HepG2 (cell line): ENCODE data around the gene CAPN9. TPM values are rescaled to one million over a fixed set of nuclear protein-coding genes. Genes with fewer than 3 reads are reported as not detected.

Source experiments
- ELF4 ChIP-seq: sonication (generic); formaldehyde crosslinking; IDR thresholded peaks from 2 replicates; pipeline ENCODE4 v1.5.0; 2020; ENCODE audit warnings: missing genetic modification reagents, mild to moderate bottlenecking, moderate library complexity, borderline replicate concordance
- FOXC1 ChIP-seq: sonication (generic); formaldehyde crosslinking; IDR thresholded peaks from 2 replicates; pipeline ENCODE4 v1.8.0; 2022; ENCODE audit warnings: mild to moderate bottlenecking, missing genetic modification reagents, borderline replicate concordance
- KIAA2018 ChIP-seq: sonication (generic); formaldehyde crosslinking; IDR thresholded peaks from 2 replicates; pipeline ENCODE4 v1.5.0; 2020; ENCODE audit warnings: mild to moderate bottlenecking, missing genetic modification reagents, borderline replicate concordance
- MBNL3 ChIP-seq: fragments of 250-450 bp; sonication (Bioruptor Pico); conservative IDR thresholded peaks from 2 replicates; pipeline ENCODE4 v1.8.0; 2022; ENCODE audit warnings: mild to moderate bottlenecking, inconsistent platforms
- PLRG1 ChIP-seq: fragments of 450-650 bp; conservative IDR thresholded peaks from 2 replicates; pipeline ENCODE4 v1.6.1; 2016
- ZBTB38 ChIP-seq: sonication (generic); formaldehyde crosslinking; IDR thresholded peaks from 2 replicates; pipeline ENCODE4 v1.5.1; 2020; ENCODE audit warnings: mild to moderate bottlenecking, missing genetic modification reagents
- ZKSCAN8 ChIP-seq: IDR thresholded peaks from 2 replicates; pipeline ENCODE4 v1.6.1; 2016; ENCODE audit warnings: borderline replicate concordance, missing genetic modification reagents, missing compliant biosample characterization
- ZNF17 ChIP-seq: sonication (generic); formaldehyde crosslinking; IDR thresholded peaks from 2 replicates; pipeline ENCODE4 v1.5.0; 2020; ENCODE audit warnings: mild to moderate bottlenecking, missing genetic modification reagents
- ZNF180 ChIP-seq: sonication (generic); formaldehyde crosslinking; IDR thresholded peaks from 2 replicates; pipeline ENCODE4 v1.4.0; 2020; ENCODE audit warnings: low read depth, missing genetic modification reagents, borderline replicate concordance
- ZNF747 ChIP-seq: sonication (generic); formaldehyde crosslinking; IDR thresholded peaks from 2 replicates; pipeline ENCODE4 v1.8.1; 2023; ENCODE audit warnings: missing genetic modification reagents, mild to moderate bottlenecking, borderline replicate concordance
- ZNF768 ChIP-seq: sonication (generic); formaldehyde crosslinking; IDR thresholded peaks from 2 replicates; pipeline ENCODE4 v1.4.0; 2020; ENCODE audit warnings: missing genetic modification reagents
- ZSCAN21 ChIP-seq: sonication (generic); formaldehyde crosslinking; IDR thresholded peaks from 2 replicates; pipeline ENCODE4 v1.8.0; 2022; ENCODE audit warnings: mild to moderate bottlenecking, missing genetic modification reagents, moderate library complexity, borderline replicate concordance
- ZSCAN29 ChIP-seq: sonication (generic); formaldehyde crosslinking; conservative IDR thresholded peaks from 2 replicates; pipeline ENCODE4 v1.4.0; 2020; ENCODE audit warnings: mild to moderate bottlenecking, missing genetic modification reagents
- polyA plus RNA-seq, 8 experiments: library from polyadenylated mRNA; depleted of rRNA in 3 of 8; stranded (reverse) in 7 of 8; unstranded in 1 of 8; fragments of >200 nt; fragmentation: Illumina TruSeq in 4 of 8; extraction: Trizol in 4 of 8; gene quantifications; 2 replicates each; pipeline versions ENCODE4 v1.2.1 to v1.2.3, GENCODE V29; 2011 to 2016; ENCODE audit warnings: low read depth in 4 of 8, missing spikeins in 1 of 8, mixed read lengths in 1 of 8; ENCODE audit not compliant: insufficient read depth in 1 of 8
- total RNA-seq, 5 experiments: library from RNA; depleted of rRNA; stranded (reverse); fragments of >200 nt; fragmentation: Illumina TruSeq; extraction: Trizol; gene quantifications; 2 replicates each; pipeline ENCODE4 v1.2.3, GENCODE V29; 2016; ENCODE audit warnings: low read depth in 1 of 5
- TF ChIP-seq, protein P1 (sequence below): sonication (generic); formaldehyde crosslinking; IDR thresholded peaks from 2 replicates; pipeline ENCODE4 v1.4.0; 2020; ENCODE audit warnings: mild to moderate bottlenecking, missing genetic modification reagents, borderline replicate concordance

Gene CAPN9
- total and polyA plus RNA-seq, 2 of the 13 experiments (the other 11 are each of a cell fraction or from before 2014, with no cell fraction given): 0.04 to 0.31 TPM

GRCh38 chr1:230728710-230729392 is 18.3 kb upstream of the CAPN9 start (continued):
- TF ChIP-seq FOXC1 (CRISPR knock-in tag) (no peak; the same call in 1 of the 2 replicates), ZKSCAN8 (CRISPR knock-in tag) (peak; percentile 92), KIAA2018 (CRISPR knock-in tag) (no peak), MBNL3 (no peak), ZBTB38 (peak; percentile 93), PLRG1 (no peak), ELF4 (no peak; the same call in 1 of the 2 replicates), ZNF180 (no peak), ZNF768 (no peak), ZSCAN29 (peak; percentile 95), ZSCAN21 (CRISPR knock-in tag) (peak; percentile 99), ZNF17 (no peak), ZNF747 (CRISPR knock-in tag) (peak; percentile 48; the same call in 1 of the 2 replicates)
- TF ChIP-seq, protein P1, sequence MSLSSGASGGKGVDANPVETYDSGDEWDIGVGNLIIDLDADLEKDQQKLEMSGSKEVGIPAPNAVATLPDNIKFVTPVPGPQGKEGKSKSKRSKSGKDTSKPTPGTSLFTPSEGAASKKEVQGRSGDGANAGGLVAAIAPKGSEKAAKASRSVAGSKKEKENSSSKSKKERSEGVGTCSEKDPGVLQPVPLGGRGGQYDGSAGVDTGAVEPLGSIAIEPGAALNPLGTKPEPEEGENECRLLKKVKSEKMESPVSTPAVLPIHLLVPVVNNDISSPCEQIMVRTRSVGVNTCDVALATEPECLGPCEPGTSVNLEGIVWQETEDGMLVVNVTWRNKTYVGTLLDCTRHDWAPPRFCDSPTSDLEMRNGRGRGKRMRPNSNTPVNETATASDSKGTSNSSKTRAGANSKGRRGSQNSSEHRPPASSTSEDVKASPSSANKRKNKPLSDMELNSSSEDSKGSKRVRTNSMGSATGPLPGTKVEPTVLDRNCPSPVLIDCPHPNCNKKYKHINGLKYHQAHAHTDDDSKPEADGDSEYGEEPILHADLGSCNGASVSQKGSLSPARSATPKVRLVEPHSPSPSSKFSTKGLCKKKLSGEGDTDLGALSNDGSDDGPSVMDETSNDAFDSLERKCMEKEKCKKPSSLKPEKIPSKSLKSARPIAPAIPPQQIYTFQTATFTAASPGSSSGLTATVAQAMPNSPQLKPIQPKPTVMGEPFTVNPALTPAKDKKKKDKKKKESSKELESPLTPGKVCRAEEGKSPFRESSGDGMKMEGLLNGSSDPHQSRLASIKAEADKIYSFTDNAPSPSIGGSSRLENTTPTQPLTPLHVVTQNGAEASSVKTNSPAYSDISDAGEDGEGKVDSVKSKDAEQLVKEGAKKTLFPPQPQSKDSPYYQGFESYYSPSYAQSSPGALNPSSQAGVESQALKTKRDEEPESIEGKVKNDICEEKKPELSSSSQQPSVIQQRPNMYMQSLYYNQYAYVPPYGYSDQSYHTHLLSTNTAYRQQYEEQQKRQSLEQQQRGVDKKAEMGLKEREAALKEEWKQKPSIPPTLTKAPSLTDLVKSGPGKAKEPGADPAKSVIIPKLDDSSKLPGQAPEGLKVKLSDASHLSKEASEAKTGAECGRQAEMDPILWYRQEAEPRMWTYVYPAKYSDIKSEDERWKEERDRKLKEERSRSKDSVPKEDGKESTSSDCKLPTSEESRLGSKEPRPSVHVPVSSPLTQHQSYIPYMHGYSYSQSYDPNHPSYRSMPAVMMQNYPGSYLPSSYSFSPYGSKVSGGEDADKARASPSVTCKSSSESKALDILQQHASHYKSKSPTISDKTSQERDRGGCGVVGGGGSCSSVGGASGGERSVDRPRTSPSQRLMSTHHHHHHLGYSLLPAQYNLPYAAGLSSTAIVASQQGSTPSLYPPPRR: peak; percentile 98
